ENCODE data around the gene NFATC1.

The NFATC1 gene

DNA sequence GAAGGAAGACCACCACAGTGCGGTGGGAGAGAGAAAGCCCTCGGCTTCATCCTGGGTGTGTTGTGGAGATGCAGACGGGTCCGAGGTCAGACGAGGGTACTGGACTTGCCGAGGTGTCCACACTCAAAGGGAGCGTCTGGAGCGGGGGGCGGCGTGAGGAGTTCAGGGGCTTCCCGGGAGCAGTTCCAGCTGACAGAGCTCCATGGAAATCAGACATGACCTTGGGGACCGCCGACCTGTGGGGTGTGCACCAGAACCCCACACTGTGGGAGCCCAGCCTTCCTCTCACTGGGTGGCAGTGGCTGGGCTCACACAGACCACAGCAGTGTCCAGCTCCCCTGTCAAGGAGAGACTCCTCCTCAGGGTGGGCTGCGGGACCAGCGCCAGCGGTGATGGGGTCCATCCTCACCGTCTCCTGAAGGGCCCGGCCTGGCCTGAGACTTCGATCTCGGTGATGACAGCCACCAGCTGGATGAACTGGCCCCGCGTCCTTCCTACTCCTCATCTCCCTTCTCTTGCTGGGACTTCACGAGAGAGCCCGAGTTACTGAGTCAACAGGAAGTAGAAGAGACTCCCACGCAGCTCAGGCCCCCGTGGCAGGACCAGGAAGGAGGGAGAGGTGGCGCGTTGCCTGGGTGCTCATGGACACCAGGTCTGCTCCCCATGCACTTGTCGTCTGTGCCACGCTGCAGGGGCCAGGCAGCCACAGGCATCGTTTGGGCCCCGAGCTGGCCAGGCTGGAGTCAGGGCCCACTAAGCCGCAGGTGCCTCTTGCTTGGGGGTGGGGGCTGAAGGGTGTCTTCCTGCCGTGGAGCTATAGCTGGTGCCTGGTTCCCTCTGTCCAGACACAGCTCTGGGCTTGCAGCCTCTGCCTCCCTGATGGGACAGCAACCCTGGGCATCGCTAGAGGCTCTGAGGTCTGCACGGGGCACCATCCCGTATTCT is 182.0 kb downstream of the NFATC1 start:
- in situ Hi-C loops (cut with MboI; ENCODE audit: low sequenced_read_pairs): no loop called here

DNA sequence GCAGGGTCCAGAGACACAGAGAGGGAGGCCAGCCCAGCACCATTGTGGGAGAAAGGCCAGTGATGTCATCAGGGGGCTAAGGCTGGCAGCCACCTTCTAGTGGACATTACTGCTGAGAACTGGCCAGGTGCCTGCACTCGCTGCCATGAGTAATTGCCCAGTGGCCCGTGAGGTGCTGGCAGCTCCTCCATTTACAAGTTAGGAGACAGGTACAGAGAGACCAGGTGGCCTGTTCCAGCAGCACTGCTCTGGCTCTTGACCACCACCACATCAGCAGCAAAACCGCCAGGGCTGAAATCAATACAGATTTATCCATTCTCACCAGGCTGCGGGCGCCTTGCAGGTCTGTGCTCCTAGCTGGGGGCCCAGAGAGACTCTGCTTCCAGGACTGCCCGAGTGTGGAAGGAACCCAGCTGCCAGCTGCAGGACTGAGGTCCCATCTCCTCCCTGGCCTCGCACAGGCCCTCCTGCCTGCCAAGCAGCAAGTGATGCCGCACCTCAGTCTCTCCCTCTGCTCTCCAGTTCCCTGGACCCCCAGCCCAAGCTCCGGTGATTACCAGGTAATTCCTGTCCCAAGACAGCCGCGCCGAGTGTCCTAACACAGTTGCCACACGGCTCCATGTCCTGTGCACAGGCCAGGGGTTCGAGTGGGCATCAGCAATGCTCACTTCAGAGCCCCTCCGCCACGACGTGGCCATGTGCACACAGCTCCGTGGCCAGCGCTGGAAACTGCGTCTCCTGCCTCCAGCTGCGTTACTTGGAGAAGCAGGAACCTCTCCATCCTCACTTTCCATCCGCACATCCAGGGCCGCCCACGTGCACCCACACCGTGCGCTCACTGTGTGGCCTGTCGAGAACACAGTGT is 182.9 kb downstream of the NFATC1 start:
- in situ Hi-C loops (cut with MboI; ENCODE audit: low sequenced_read_pairs): no loop called here
